ENCODE results near the gene PRMT9.

PRMT9 gene

GRCh38 chr4:147639388-147639787, 44.6 kb downstream of the PRMT9 start:
- Histone ChIP-seq H3K4me1 (ENCODE audit: control insufficient read depth, insufficient read depth, low read depth, low read length) (peaks cover 1% of the 10 kb centered on the region), H2BK5ac (ENCODE audit: low read depth, low read length, poor library complexity, severe bottlenecking) (no peak overlapping the region), H3K36me3 (ENCODE audit: control insufficient read depth in 1 of 2, insufficient read depth in 2 of 2, low read depth in 1 of 2, low read length in 2 of 2) (peaks cover 8 to 60% of the 10 kb centered on the region in 2 experiments)

GRCh38 chr4:147638942-147639341, 45.0 kb downstream of the PRMT9 start:
- H3K4me2 ChIP-seq (ENCODE audit: low read length, poor library complexity, severe bottlenecking): no peak overlapping the region
- peaks cover 15% of the 10 kb centered on the region for H3K79me1 ChIP-seq (replicated peaks; ENCODE audit: low read length, poor library complexity, severe bottlenecking)
- no peak overlapping the region for H2BK12ac ChIP-seq (ENCODE audit: low read length in 2 of 2)
- no peak overlapping the region for H3K4me3 ChIP-seq (ENCODE audit: insufficient read depth in 1 of 2, low read depth in 1 of 2, low read length in 2 of 2)
- no CpG with 5 or more reads among the region's 2 CpGs for WGBS
- no peak overlapping the region for H3K4ac ChIP-seq (ENCODE audit: low read depth in 1 of 2, low read length in 2 of 2)
- H2BK5ac ChIP-seq (ENCODE audit: low read depth, low read length, poor library complexity, severe bottlenecking): no peak overlapping the region
- H2BK120ac ChIP-seq (ENCODE audit: low read depth, low read length): no peak overlapping the region
- H3K36me3 ChIP-seq (ENCODE audit: control insufficient read depth in 1 of 2, insufficient read depth in 2 of 2, low read depth in 1 of 2, low read length in 2 of 2): peaks cover 8 to 65% of the 10 kb centered on the region in 2 experiments
- no peak overlapping the region for H3K9ac ChIP-seq (ENCODE audit: low read length)
- no peaks in the 10 kb centered on the region for H3K27me3 ChIP-seq (ENCODE audit: control insufficient read depth in 1 of 2, insufficient read depth in 1 of 2, low read length in 2 of 2)
- no peak overlapping the region for H2AFZ ChIP-seq (ENCODE audit: low read depth, low read length)
- H3K27ac ChIP-seq (ENCODE audit: low read length, poor library complexity, severe bottlenecking): no peak overlapping the region
- no peak overlapping the region for H4K8ac ChIP-seq (ENCODE audit: low read length)
- H4K91ac ChIP-seq (ENCODE audit: low read length): no peak overlapping the region
- peaks cover 1% of the 10 kb centered on the region for H3K4me1 ChIP-seq (ENCODE audit: control insufficient read depth, insufficient read depth, low read depth, low read length)
- DNase-seq: no peak
- H3K18ac ChIP-seq (ENCODE audit: low read depth in 1 of 2, low read length in 2 of 2): no peak overlapping the region
- no peak overlapping the region for H3K14ac ChIP-seq (ENCODE audit: low read length in 2 of 2)
- H3K9me3 ChIP-seq (ENCODE audit: control insufficient read depth, low read length): peaks cover 11% of the 10 kb centered on the region
- H2BK15ac ChIP-seq (ENCODE audit: low read depth, poor library complexity, severe bottlenecking): no peak overlapping the region
- H2AK5ac ChIP-seq (ENCODE audit: low read length, severe bottlenecking): no peak overlapping the region
- no peak overlapping the region for H3K23ac ChIP-seq (ENCODE audit: low read length in 2 of 2)

More at GRCh38 chr4:147639388-147639787, 44.6 kb downstream of the PRMT9 start:
- no peak overlapping the region for H3K18ac ChIP-seq (ENCODE audit: low read depth in 1 of 2, low read length in 2 of 2)
- H3K14ac ChIP-seq (ENCODE audit: low read length in 2 of 2): no peak overlapping the region
- no peak overlapping the region for H2BK12ac ChIP-seq (ENCODE audit: low read length in 2 of 2)
- no peak overlapping the region for H2AK5ac ChIP-seq (ENCODE audit: low read length, severe bottlenecking)
- H3K79me1 ChIP-seq (replicated peaks; ENCODE audit: low read length, poor library complexity, severe bottlenecking): peaks cover 15% of the 10 kb centered on the region
- H2BK15ac ChIP-seq (ENCODE audit: low read depth, poor library complexity, severe bottlenecking): no peak overlapping the region
- H3K4me2 ChIP-seq (ENCODE audit: low read length, poor library complexity, severe bottlenecking): no peak overlapping the region
- H3K23ac ChIP-seq (ENCODE audit: low read length in 2 of 2): no peak overlapping the region
- peaks cover 11% of the 10 kb centered on the region for H3K9me3 ChIP-seq (ENCODE audit: control insufficient read depth, low read length)
- DNase-seq: no peak
- H4K8ac ChIP-seq (ENCODE audit: low read length): no peak overlapping the region
- H3K4ac ChIP-seq (ENCODE audit: low read depth in 1 of 2, low read length in 2 of 2): no peak overlapping the region
- no peak overlapping the region for H2BK120ac ChIP-seq (ENCODE audit: low read depth, low read length)
- no peak overlapping the region for H3K9ac ChIP-seq (ENCODE audit: low read length)
- H3K4me3 ChIP-seq (ENCODE audit: insufficient read depth in 1 of 2, low read depth in 1 of 2, low read length in 2 of 2): no peak overlapping the region
- H3K27me3 ChIP-seq (ENCODE audit: control insufficient read depth in 1 of 2, insufficient read depth in 1 of 2, low read length in 2 of 2): no peaks in the 10 kb centered on the region
- H4K91ac ChIP-seq (ENCODE audit: low read length): no peak overlapping the region
- H2AFZ ChIP-seq (ENCODE audit: low read depth, low read length): no peak overlapping the region
- no peak overlapping the region for H3K27ac ChIP-seq (ENCODE audit: low read length, poor library complexity, severe bottlenecking)

- no peak overlapping the region for H4K8ac ChIP-seq (ENCODE audit: low read length)
- H3K79me1 ChIP-seq (replicated peaks; ENCODE audit: low read length, poor library complexity, severe bottlenecking): peaks cover 11% of the 10 kb centered on the region
- H3K14ac ChIP-seq (ENCODE audit: low read length in 2 of 2): no peak overlapping the region
- no peaks in the 10 kb centered on the region for H3K27me3 ChIP-seq (ENCODE audit: control insufficient read depth in 1 of 2, insufficient read depth in 1 of 2, low read length in 2 of 2)
- H2BK120ac ChIP-seq (ENCODE audit: low read depth, low read length): no peak overlapping the region
- peaks cover 8 to 71% of the 10 kb centered on the region in 2 experiments for H3K36me3 ChIP-seq (ENCODE audit: control insufficient read depth in 1 of 2, insufficient read depth in 2 of 2, low read depth in 1 of 2, low read length in 2 of 2)
- no peak overlapping the region for H2BK15ac ChIP-seq (ENCODE audit: low read depth, poor library complexity, severe bottlenecking)
- peaks cover 11% of the 10 kb centered on the region for H3K9me3 ChIP-seq (ENCODE audit: control insufficient read depth, low read length)
- H2BK5ac ChIP-seq (ENCODE audit: low read depth, low read length, poor library complexity, severe bottlenecking): no peak overlapping the region
- H2BK12ac ChIP-seq (ENCODE audit: low read length in 2 of 2): no peak overlapping the region
- H3K27ac ChIP-seq (ENCODE audit: low read length, poor library complexity, severe bottlenecking): no peak overlapping the region
- H2AK5ac ChIP-seq (ENCODE audit: low read length, severe bottlenecking): no peak overlapping the region
- no CpG with 5 or more reads among the region's 1 CpG for WGBS
- no peak overlapping the region for H4K91ac ChIP-seq (ENCODE audit: low read length)
- no peak overlapping the region for H2AFZ ChIP-seq (ENCODE audit: low read depth, low read length)
- no peak overlapping the region for H3K4ac ChIP-seq (ENCODE audit: low read depth in 1 of 2, low read length in 2 of 2)
- no peak for DNase-seq
- H3K9ac ChIP-seq (ENCODE audit: low read length): no peak overlapping the region
- no peak overlapping the region for H3K4me3 ChIP-seq (ENCODE audit: insufficient read depth in 1 of 2, low read depth in 1 of 2, low read length in 2 of 2)
- H3K23ac ChIP-seq (ENCODE audit: low read length in 2 of 2): no peak overlapping the region
- H3K4me1 ChIP-seq (ENCODE audit: control insufficient read depth, insufficient read depth, low read depth, low read length): peaks cover 1% of the 10 kb centered on the region
- no peak overlapping the region for H3K4me2 ChIP-seq (ENCODE audit: low read length, poor library complexity, severe bottlenecking)
- no peak overlapping the region for H3K18ac ChIP-seq (ENCODE audit: low read depth in 1 of 2, low read length in 2 of 2)
Observed at GRCh38 chr4:147638365-147638764, 45.6 kb downstream of the PRMT9 start.

- H3K27me3 ChIP-seq (ENCODE audit: control insufficient read depth in 1 of 2, insufficient read depth in 1 of 2, low read length in 2 of 2): no peaks in the 10 kb centered on the region
- H2BK120ac ChIP-seq (ENCODE audit: low read depth, low read length): no peak overlapping the region
- no peak overlapping the region for H3K4me3 ChIP-seq (ENCODE audit: insufficient read depth in 1 of 2, low read depth in 1 of 2, low read length in 2 of 2)
- peaks cover 10 to 85% of the 10 kb centered on the region in 2 experiments for H3K36me3 ChIP-seq (ENCODE audit: control insufficient read depth in 1 of 2, insufficient read depth in 2 of 2, low read depth in 1 of 2, low read length in 2 of 2)
- no peak overlapping the region for H3K4ac ChIP-seq (ENCODE audit: low read depth in 1 of 2, low read length in 2 of 2)
- peaks cover 11% of the 10 kb centered on the region for H3K9me3 ChIP-seq (ENCODE audit: control insufficient read depth, low read length)
- no peak overlapping the region for H2BK5ac ChIP-seq (ENCODE audit: low read depth, low read length, poor library complexity, severe bottlenecking)
- no peak for DNase-seq
- no peak overlapping the region for H3K27ac ChIP-seq (ENCODE audit: low read length, poor library complexity, severe bottlenecking)
- H2AFZ ChIP-seq (ENCODE audit: low read depth, low read length): no peak overlapping the region
- no peak overlapping the region for H2BK12ac ChIP-seq (ENCODE audit: low read length in 2 of 2)
- no peak overlapping the region for H3K9ac ChIP-seq (ENCODE audit: low read length)
- no peak overlapping the region for H2AK5ac ChIP-seq (ENCODE audit: low read length, severe bottlenecking)
- no peaks in the 10 kb centered on the region for H3K4me1 ChIP-seq (ENCODE audit: control insufficient read depth, insufficient read depth, low read depth, low read length)
- no peak overlapping the region for H4K8ac ChIP-seq (ENCODE audit: low read length)
- H3K18ac ChIP-seq (ENCODE audit: low read depth in 1 of 2, low read length in 2 of 2): no peak overlapping the region
- H3K79me1 ChIP-seq (replicated peaks; ENCODE audit: low read length, poor library complexity, severe bottlenecking): peaks cover 3% of the 10 kb centered on the region
- no peak overlapping the region for H3K23ac ChIP-seq (ENCODE audit: low read length in 2 of 2)
- H4K91ac ChIP-seq (ENCODE audit: low read length): no peak overlapping the region
- no peak overlapping the region for H3K4me2 ChIP-seq (ENCODE audit: low read length, poor library complexity, severe bottlenecking)
- no peak overlapping the region for H2BK15ac ChIP-seq (ENCODE audit: low read depth, poor library complexity, severe bottlenecking)
- H3K14ac ChIP-seq (ENCODE audit: low read length in 2 of 2): no peak overlapping the region
Observed at GRCh38 chr4:147635348-147635747, 48.6 kb downstream of the PRMT9 start.

All from mesenchymal stem cell (in vitro differentiated cells and primary cell).